ENCODE results near the gene PLCB4. TPM values are rescaled to one million over a fixed set of nuclear protein-coding genes. Genes with fewer than 3 reads are reported as not detected.

Gene PLCB4
- polyA plus RNA-seq, 1 experiment: 18.6 TPM

GRCh38 chr20:9103955-9104354 is 35.1 kb downstream of the PLCB4 start:
- DNase-seq (ENCODE audit: low read depth, low spot score): no peak
- Histone ChIP-seq H3K27me3 (ENCODE audit: control insufficient read depth, insufficient read depth, low read length) (no peaks in the 10 kb centered on the region), H3K27ac (ENCODE audit: low read depth, low read length) (no peak overlapping the region), H3K9me3 (ENCODE audit: control insufficient read depth, insufficient read depth, low read length) (no peaks in the 10 kb centered on the region), H3K4me3 (ENCODE audit: low read depth, low read length) (no peak overlapping the region)
- no peak for TF ChIP-seq CTCF (IDR thresholded peaks at IDR 0.05; ENCODE audit: low read depth, low read length)
- CTCF ChIA-PET: no interaction called here
- POLR2A ChIA-PET: no interaction called here

DNA sequence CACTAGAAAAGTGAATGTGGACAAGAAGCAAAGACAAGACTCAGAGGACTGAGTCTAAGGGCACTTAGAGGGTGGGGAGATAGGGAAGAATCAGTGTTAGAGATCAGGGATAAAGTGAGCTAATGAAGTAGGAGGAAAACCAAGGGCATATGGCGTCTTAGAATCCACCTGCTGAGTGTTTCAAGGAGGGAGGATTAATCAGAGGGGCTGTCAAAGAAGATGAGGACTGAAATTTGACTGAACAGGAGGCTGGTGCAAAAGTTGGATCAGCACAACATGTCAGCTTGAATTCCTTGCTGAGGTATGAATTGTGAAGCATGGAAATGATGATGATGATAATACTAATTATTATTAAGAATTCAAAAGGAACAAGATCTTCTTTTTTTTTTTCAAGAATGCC is 39.4 kb downstream of the PLCB4 start:
- ChIA-PET POLR2A (interaction anchor here (0.7 kb wide), 1 partner anchor 154 kb away, joined by 3 read pairs; no protein-coding TSS in a partner anchor), CTCF (interaction anchor here (0.6 kb wide), 1 partner anchor 159 kb away, joined by 5 read pairs; no protein-coding TSS in a partner anchor)
- Histone ChIP-seq H3K27ac (ENCODE audit: low read depth, low read length) (no peak overlapping the region), H3K27me3 (ENCODE audit: control insufficient read depth, insufficient read depth, low read length) (no peaks in the 10 kb centered on the region), H3K4me3 (ENCODE audit: low read depth, low read length) (no peak overlapping the region), H3K9me3 (ENCODE audit: control insufficient read depth, insufficient read depth, low read length) (no peaks in the 10 kb centered on the region)
- TF ChIP-seq CTCF (IDR thresholded peaks at IDR 0.05; ENCODE audit: low read depth, low read length): no peak
- no peak for DNase-seq (ENCODE audit: low read depth, low spot score)

- no peak for TF ChIP-seq CTCF (IDR thresholded peaks at IDR 0.05; ENCODE audit: low read depth, low read length)
- H3K4me3 ChIP-seq (ENCODE audit: low read depth, low read length): no peak overlapping the region
- no peaks in the 10 kb centered on the region for H3K9me3 ChIP-seq (ENCODE audit: control insufficient read depth, insufficient read depth, low read length)
- ChIA-PET POLR2A (interaction anchor here (0.9 kb wide), 1 partner anchor 255 kb away, joined by 4 read pairs; no protein-coding TSS in a partner anchor), CTCF (interaction anchor here (0.6 to 2.6 kb wide), 6 partner anchors 10 to 319 kb away, joined by 3 to 11 read pairs (median 4); no protein-coding TSS in a partner anchor)
- no peak overlapping the region for H3K27ac ChIP-seq (ENCODE audit: low read depth, low read length)
- DNase-seq (ENCODE audit: low read depth, low spot score): no peak
- H3K27me3 ChIP-seq (ENCODE audit: control insufficient read depth, insufficient read depth, low read length): no peaks in the 10 kb centered on the region
Measured at GRCh38 chr20:9109566-9109965, 40.7 kb downstream of the PLCB4 start.

DNA sequence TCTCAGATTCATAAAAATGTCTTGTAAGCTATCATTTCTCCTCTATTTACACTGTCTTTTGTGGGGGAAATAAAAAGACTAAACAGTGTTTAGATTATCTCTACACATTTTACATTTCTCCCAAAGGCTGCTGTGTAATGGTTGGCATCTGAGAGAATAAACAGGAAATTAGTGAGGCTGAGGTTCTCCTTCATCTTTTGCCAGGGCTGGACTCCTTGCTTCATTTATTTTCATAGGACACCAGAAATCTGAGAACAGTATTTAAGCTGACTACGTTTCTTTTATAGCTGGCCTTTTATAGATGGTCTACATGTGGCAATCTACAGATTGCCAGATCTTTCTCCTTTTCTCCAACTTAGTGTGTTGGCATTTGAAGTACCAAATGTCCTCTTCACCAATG is 41.5 kb downstream of the PLCB4 start:
- TF ChIP-seq CTCF (IDR thresholded peaks at IDR 0.05; ENCODE audit: low read depth, low read length): no peak
- ChIA-PET POLR2A (interaction anchor here (0.5 to 0.9 kb wide), 3 partner anchors 250 to 331 kb away, joined by 3 to 4 read pairs (median 4); no protein-coding TSS in a partner anchor), CTCF (interaction anchor here (0.7 to 2.6 kb wide), 5 partner anchors 11 to 320 kb away, joined by 4 to 11 read pairs (median 4); no protein-coding TSS in a partner anchor)
- peak; percentile 18 for DNase-seq (ENCODE audit: low read depth, low spot score)
- no peaks in the 10 kb centered on the region for H3K27me3 ChIP-seq (ENCODE audit: control insufficient read depth, insufficient read depth, low read length)
- H3K4me3 ChIP-seq (ENCODE audit: low read depth, low read length): no peak overlapping the region
- H3K27ac ChIP-seq (ENCODE audit: low read depth, low read length): no peak overlapping the region
- no peaks in the 10 kb centered on the region for H3K9me3 ChIP-seq (ENCODE audit: control insufficient read depth, insufficient read depth, low read length)

DNA sequence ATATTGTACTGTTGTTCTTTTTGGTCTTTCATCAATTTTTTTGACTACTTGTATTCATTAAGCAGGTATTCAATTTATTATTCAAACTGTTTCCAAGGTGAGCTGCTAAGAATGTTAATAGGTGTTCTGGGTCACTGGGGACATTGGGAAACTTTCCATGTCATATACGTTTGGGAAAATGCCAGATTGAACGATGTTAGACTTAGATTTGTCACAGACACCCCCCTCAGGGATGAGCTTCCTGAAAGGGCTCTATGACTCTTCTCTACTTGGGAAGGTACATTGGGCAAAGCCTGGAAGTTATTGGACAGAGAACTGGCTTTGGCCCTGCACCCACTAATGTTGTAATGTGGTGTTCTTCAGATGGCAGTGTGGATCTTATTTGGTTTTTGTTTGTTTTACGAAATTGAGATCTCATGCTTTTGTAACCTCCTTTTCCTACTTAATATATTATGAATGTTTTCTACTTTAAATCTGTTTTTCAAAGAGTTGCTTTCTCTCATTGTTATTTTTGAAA is 42.1 kb downstream of the PLCB4 start:
- POLR2A ChIA-PET: interaction anchor here (0.6 kb wide), 1 partner anchor 251 kb away, joined by 3 read pairs; no protein-coding TSS in a partner anchor

More for the DNA sequence above, 42.1 kb downstream of the PLCB4 start:
- DNase-seq (ENCODE audit: low read depth, low spot score): no peak
- H3K27me3 ChIP-seq (ENCODE audit: control insufficient read depth, insufficient read depth, low read length): no peaks in the 10 kb centered on the region
- no peak overlapping the region for H3K27ac ChIP-seq (ENCODE audit: low read depth, low read length)
- no peak overlapping the region for H3K4me3 ChIP-seq (ENCODE audit: low read depth, low read length)
- no peaks in the 10 kb centered on the region for H3K9me3 ChIP-seq (ENCODE audit: control insufficient read depth, insufficient read depth, low read length)
- CTCF ChIA-PET: interaction anchor here (1.4 to 2.6 kb wide), 2 partner anchors 257 to 297 kb away, joined by 4 to 11 read pairs; no protein-coding TSS in a partner anchor
- no peak for TF ChIP-seq CTCF (IDR thresholded peaks at IDR 0.05; ENCODE audit: low read depth, low read length)

Measured in AG04450 (cell line).